Dermis lymphatic vessel endothelial cell (primary cell): ENCODE results near the gene MTMR2. TPM values are rescaled to one million over a fixed set of nuclear protein-coding genes. Genes with fewer than 3 reads are reported as not detected.

Source experiments
- total RNA-seq: library from RNA; depleted of rRNA; stranded (reverse); fragments of >200 nt; gene quantifications from 2 replicates; pipeline ENCODE4 v1.2.1, GENCODE V29; 2014

MTMR2 gene
- 40.2 and 43.3 TPM in 2 replicates for total RNA-seq

GRCh38 chr11:95923728-95924413 lies at the start of gene MTMR2:
TSS of gene MTMR2 (minus strand) at chr11:95924107. CDS start at chr11:95923954, 153 bp downstream.

GRCh38 chr11:95790123-95790932 lies 133.6 kb downstream of the MTMR2 start, which contains the start of gene CEP57:
TSS of gene CEP57 (plus strand) at chr11:95790498. CDS start at chr11:95790699, 201 bp downstream.

GRCh38 chr11:95789506-95790122 lies 134.3 kb downstream of the MTMR2 start, which contains the start of gene FAM76B:
TSS of gene FAM76B (minus strand) at chr11:95789782. CDS start at chr11:95789478, 304 bp downstream.

Other genes with a start within 250 kb of the MTMR2 start
- gene FAM76B, start 134.3 kb downstream of the MTMR2 start, total RNA-seq = 21.3 and 27.8 TPM in 2 replicates
- 30.9 and 41.9 TPM in 2 replicates for gene CEP57, start 133.6 kb downstream of the MTMR2 start, total RNA-seq